Fibroblast of lung (primary cell): ENCODE results near the gene GCSH. TPM values are rescaled to one million over a fixed set of nuclear protein-coding genes. Genes with fewer than 3 reads are reported as not detected.

Source experiments
- DNase-seq, 2 donors: peaks; one replicate each; pipeline versions ENCODE4 v3.0.0 to v3.0.0-alpha.2; 2010; ENCODE audit warnings: low read depth in 2 of 2
- H2AFZ ChIP-seq: 2 replicates; pipeline ENCODE4 v1.5.1; 2012; ENCODE audit warnings: low read length, control low read depth, inconsistent platforms
- H3K27ac ChIP-seq: 2 replicates; pipeline ENCODE4 v1.5.1; 2011; ENCODE audit warnings: low read length, control low read depth; ENCODE audit not compliant: insufficient read depth
- H3K27me3 ChIP-seq: 2 replicates; pipeline ENCODE4 v1.5.1; 2011; ENCODE audit warnings: mild to moderate bottlenecking, low read length; ENCODE audit not compliant: control insufficient read depth, insufficient read depth
- H3K36me3 ChIP-seq: 2 replicates; pipeline ENCODE4 v1.5.1; 2011; ENCODE audit warnings: low read length; ENCODE audit not compliant: control insufficient read depth, insufficient read depth
- H3K4me1 ChIP-seq: 2 replicates; pipeline ENCODE4 v1.5.1; 2011; ENCODE audit warnings: low read length; ENCODE audit not compliant: control insufficient read depth, insufficient read depth; ENCODE audit errors: extremely low read depth
- H3K4me2 ChIP-seq: 2 replicates; pipeline ENCODE4 v1.5.1; 2011; ENCODE audit warnings: low read length, control low read depth; ENCODE audit not compliant: insufficient read depth; ENCODE audit errors: extremely low read depth
- H3K4me3 ChIP-seq, 4 experiments: fragments of 200-600 bp in 1 of 4; sonication (generic) in 1 of 4; replicated peaks in 1 of 4; 2 replicates each; pipeline ENCODE4 v1.5.1; 2011 to 2016; ENCODE audit warnings: low read length in 4 of 4, low read depth in 3 of 4, mild to moderate bottlenecking in 3 of 4, control low read depth in 2 of 4, inconsistent platforms in 1 of 4, mixed read lengths in 1 of 4; ENCODE audit not compliant: insufficient read depth in 1 of 4; ENCODE audit errors: control extremely low read depth in 1 of 4
- H3K79me2 ChIP-seq: 2 replicates; pipeline ENCODE4 v1.5.1; 2012; ENCODE audit warnings: mild to moderate bottlenecking, low read length, inconsistent platforms; ENCODE audit not compliant: control insufficient read depth, insufficient read depth
- H3K9ac ChIP-seq: 2 replicates; pipeline ENCODE4 v1.5.1; 2011; ENCODE audit warnings: mild to moderate bottlenecking, low read length, control low read depth; ENCODE audit not compliant: insufficient read depth
- H3K9me3 ChIP-seq: 2 replicates; pipeline ENCODE4 v1.5.1; 2012; ENCODE audit warnings: low read depth, low read length; ENCODE audit not compliant: control insufficient read depth, insufficient read depth
- H4K20me1 ChIP-seq: 2 replicates; pipeline ENCODE4 v1.5.1; 2011; ENCODE audit warnings: low read length; ENCODE audit not compliant: control insufficient read depth, insufficient read depth; ENCODE audit errors: extremely low read depth
- CTCF ChIP-seq, 2 donors: IDR thresholded peaks in 1 of 2; conservative IDR thresholded peaks in 1 of 2; 1 replicate in 1 of 2; 2 replicates in 1 of 2; pipeline ENCODE4 v1.5.1; 2011 to 2012; ENCODE audit warnings: low read length in 2 of 2, control low read depth in 1 of 2, inconsistent platforms in 1 of 2, low read depth in 1 of 2, mild to moderate bottlenecking in 1 of 2
- EZH2 ChIP-seq: IDR thresholded peaks from 2 replicates; pipeline ENCODE4 v1.5.1; 2012; ENCODE audit warnings: low read length, control low read depth, mild to moderate bottlenecking; ENCODE audit errors: missing control alignments
- polyA plus RNA-seq, 2 donors: library from polyadenylated mRNA; depleted of rRNA in 1 of 2; stranded (reverse) in 1 of 2; unstranded in 1 of 2; fragments of >200 nt; gene quantifications; 2 replicates each; pipeline ENCODE4 v1.2.1, GENCODE V29; 2011 to 2012; ENCODE audit warnings: missing spikeins in 1 of 2
- total RNA-seq: library from RNA; depleted of rRNA; stranded (reverse); fragments of >200 nt; gene quantifications from 2 replicates; pipeline ENCODE4 v1.2.1, GENCODE V29; 2014

The GCSH gene
- total and polyA plus RNA-seq, 2 donors (not counting 1 experiment from before 2014, with no cell fraction given): 15.0 to 29.9 TPM

GRCh38 chr16:81042821-81043220, 53.4 kb downstream of the GCSH start:
- Histone ChIP-seq H3K27me3 (no peaks in the 10 kb centered on the region), H4K20me1 (no peaks in the 10 kb centered on the region), H3K4me3 (no peak overlapping the region), H3K4me1 (no peaks in the 10 kb centered on the region), H2AFZ (no peak overlapping the region), H3K79me2 (peaks cover 5% of the 10 kb centered on the region), H3K9me3 (no peaks in the 10 kb centered on the region), H3K36me3 (peaks cover 7% of the 10 kb centered on the region), H3K4me2 (no peak overlapping the region), H3K27ac (no peak overlapping the region), H3K9ac (no peak overlapping the region)
- no peak for TF ChIP-seq EZH2
- TF ChIP-seq CTCF (conservative IDR thresholded peaks at IDR 0.05 in 1 of 2, IDR thresholded peaks at IDR 0.05 in 1 of 2; ENCODE audit: low read depth in 1 of 2, low read length in 2 of 2): no peak
- DNase-seq: no peak

- H3K4me1 ChIP-seq: no peaks in the 10 kb centered on the region
- no peak overlapping the region for H3K4me2 ChIP-seq
- peaks cover 7% of the 10 kb centered on the region for H3K36me3 ChIP-seq
- no peak overlapping the region for H3K9ac ChIP-seq
- H3K27me3 ChIP-seq: no peaks in the 10 kb centered on the region
- H4K20me1 ChIP-seq: no peaks in the 10 kb centered on the region
- H3K9me3 ChIP-seq: no peaks in the 10 kb centered on the region
- no peak for DNase-seq
- no peak overlapping the region for H3K27ac ChIP-seq
- no peak overlapping the region for H3K4me3 ChIP-seq
- H2AFZ ChIP-seq: no peak overlapping the region
- no peak for TF ChIP-seq EZH2
- no peak for TF ChIP-seq CTCF (conservative IDR thresholded peaks at IDR 0.05 in 1 of 2, IDR thresholded peaks at IDR 0.05 in 1 of 2; ENCODE audit: low read depth in 1 of 2, low read length in 2 of 2)
- peaks cover 13% of the 10 kb centered on the region for H3K79me2 ChIP-seq
Measured at GRCh38 chr16:81041696-81042095, 54.5 kb downstream of the GCSH start.

- DNase-seq: peak in 1 of 2 donors; percentile 27
- no peak overlapping the region for H3K4me3 ChIP-seq
- H3K4me2 ChIP-seq: no peak overlapping the region
- no peak overlapping the region for H2AFZ ChIP-seq
- H3K4me1 ChIP-seq: no peaks in the 10 kb centered on the region
- no peaks in the 10 kb centered on the region for H3K27me3 ChIP-seq
- H3K36me3 ChIP-seq: peaks cover 7% of the 10 kb centered on the region
- no peak overlapping the region for H3K9ac ChIP-seq
- no peak for TF ChIP-seq CTCF (conservative IDR thresholded peaks at IDR 0.05 in 1 of 2, IDR thresholded peaks at IDR 0.05 in 1 of 2; ENCODE audit: low read depth in 1 of 2, low read length in 2 of 2)
- no peaks in the 10 kb centered on the region for H4K20me1 ChIP-seq
- no peaks in the 10 kb centered on the region for H3K9me3 ChIP-seq
- H3K79me2 ChIP-seq: peaks cover 18% of the 10 kb centered on the region
- H3K27ac ChIP-seq: no peak overlapping the region
Measured at GRCh38 chr16:81040842-81041241, 55.4 kb downstream of the GCSH start.
